Mesothelial cell of epicardium (in vitro differentiated cells): ENCODE results near the gene LTK. TPM values are rescaled to one million over a fixed set of nuclear protein-coding genes. Genes with fewer than 3 reads are reported as not detected.

Experiments
- DNase-seq, 2 experiments: peaks; one replicate each; pipeline ENCODE4 v3.0.0; 2021; ENCODE audit warnings: low spot score in 2 of 2; ENCODE audit not compliant: unreplicated experiment in 2 of 2
- H3K27ac Mint-ChIP-seq: 2 replicates; pipeline ENCODE4 v1.8.0; 2021; ENCODE audit warnings: mixed read lengths
- H3K27me3 Mint-ChIP-seq: 2 replicates; pipeline ENCODE4 v1.8.0; 2021; ENCODE audit warnings: low read depth, mixed read lengths
- H3K36me3 Mint-ChIP-seq: 2 replicates; pipeline ENCODE4 v1.8.0; 2021; ENCODE audit warnings: mixed read lengths
- H3K4me1 Mint-ChIP-seq: 2 replicates; pipeline ENCODE4 v1.8.0; 2021; ENCODE audit warnings: mixed read lengths
- H3K4me3 Mint-ChIP-seq: 2 replicates; pipeline ENCODE4 v1.8.0; 2021; ENCODE audit warnings: mild to moderate bottlenecking, moderate library complexity, mixed read lengths
- H3K9me3 Mint-ChIP-seq: 2 replicates; pipeline ENCODE4 v1.8.0; 2021; ENCODE audit warnings: mixed read lengths
- total RNA-seq: library from RNA; stranded (reverse); gene quantifications from 3 replicates; pipeline ENCODE4 v1.2.1, GENCODE V29; 2021
- TF ChIP-seq, protein P1 (sequence below): fragments of 200-600 bp; sonication (generic); IDR thresholded peaks from one replicate; pipeline ENCODE4 v1.5.0; 2021; ENCODE audit warnings: antibody characterized with exemption; ENCODE audit not compliant: unreplicated experiment

Gene LTK
- total RNA-seq, 1 donor from 2014 or later: 1.2 TPM

DNA sequence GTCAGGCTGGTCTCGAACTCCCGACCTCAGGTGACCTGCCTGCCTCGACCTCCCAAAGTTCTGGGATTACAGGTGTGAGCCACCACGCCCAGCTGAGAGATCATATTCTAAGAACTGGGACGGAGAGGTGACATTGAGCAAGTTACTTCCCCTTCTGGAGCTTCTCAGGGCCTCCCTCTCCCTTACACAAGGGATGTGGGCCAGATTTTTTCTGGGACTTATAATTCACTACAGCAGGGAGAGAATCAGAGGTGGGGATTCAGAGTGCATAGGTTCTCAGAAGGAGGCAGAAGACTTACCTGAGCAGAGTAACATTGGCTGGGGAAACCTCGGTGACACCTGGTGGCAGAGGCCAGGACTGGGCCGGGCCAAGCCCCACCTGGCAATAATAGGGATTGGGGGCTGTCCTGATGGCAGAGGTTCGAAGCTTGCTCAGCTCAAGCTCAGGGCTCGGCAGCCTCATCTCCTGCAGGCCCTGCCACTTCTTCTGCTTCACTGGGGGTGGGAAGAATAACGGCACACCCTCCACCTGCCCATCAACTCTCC lies 6.8 kb downstream of the LTK start:
- Mint-ChIP-seq H3K9me3 (no peaks in the 10 kb centered on the region), H3K27me3 (peaks cover 89% of the 10 kb centered on the region), H3K4me3 (no peak overlapping the region), H3K27ac (no peak overlapping the region), H3K4me1 (peaks cover 9% of the 10 kb centered on the region), H3K36me3 (no peaks in the 10 kb centered on the region)
- no peak for DNase-seq
- TF ChIP-seq, protein P1, sequence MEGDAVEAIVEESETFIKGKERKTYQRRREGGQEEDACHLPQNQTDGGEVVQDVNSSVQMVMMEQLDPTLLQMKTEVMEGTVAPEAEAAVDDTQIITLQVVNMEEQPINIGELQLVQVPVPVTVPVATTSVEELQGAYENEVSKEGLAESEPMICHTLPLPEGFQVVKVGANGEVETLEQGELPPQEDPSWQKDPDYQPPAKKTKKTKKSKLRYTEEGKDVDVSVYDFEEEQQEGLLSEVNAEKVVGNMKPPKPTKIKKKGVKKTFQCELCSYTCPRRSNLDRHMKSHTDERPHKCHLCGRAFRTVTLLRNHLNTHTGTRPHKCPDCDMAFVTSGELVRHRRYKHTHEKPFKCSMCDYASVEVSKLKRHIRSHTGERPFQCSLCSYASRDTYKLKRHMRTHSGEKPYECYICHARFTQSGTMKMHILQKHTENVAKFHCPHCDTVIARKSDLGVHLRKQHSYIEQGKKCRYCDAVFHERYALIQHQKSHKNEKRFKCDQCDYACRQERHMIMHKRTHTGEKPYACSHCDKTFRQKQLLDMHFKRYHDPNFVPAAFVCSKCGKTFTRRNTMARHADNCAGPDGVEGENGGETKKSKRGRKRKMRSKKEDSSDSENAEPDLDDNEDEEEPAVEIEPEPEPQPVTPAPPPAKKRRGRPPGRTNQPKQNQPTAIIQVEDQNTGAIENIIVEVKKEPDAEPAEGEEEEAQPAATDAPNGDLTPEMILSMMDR: no peak

DNA sequence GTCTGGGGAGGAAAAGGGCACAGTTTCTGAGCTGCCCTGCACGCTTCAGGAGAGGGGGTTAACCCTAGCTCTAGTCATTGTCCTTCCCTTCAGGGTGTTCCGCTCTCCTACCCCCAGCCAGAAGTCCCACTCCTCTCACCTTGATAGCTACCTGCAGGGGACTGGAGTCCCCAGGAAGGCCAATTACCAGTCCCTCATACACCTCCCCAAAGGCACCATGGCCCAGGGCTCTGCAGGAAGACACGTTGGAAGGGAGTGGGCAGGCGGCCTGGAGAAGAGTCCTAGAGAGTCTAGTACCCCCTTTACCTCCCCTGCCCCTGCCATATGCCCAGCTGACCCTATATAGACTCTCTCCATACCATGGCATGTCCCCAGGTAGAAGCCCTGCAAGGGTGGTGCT lies 7.9 kb downstream of the LTK start:
- peaks cover 96% of the 10 kb centered on the region for H3K27me3 Mint-ChIP-seq
- peaks cover 15% of the 10 kb centered on the region for H3K4me1 Mint-ChIP-seq
- H3K36me3 Mint-ChIP-seq: no peaks in the 10 kb centered on the region
- no peak overlapping the region for H3K27ac Mint-ChIP-seq
- no peak for DNase-seq
- H3K4me3 Mint-ChIP-seq: no peak overlapping the region
- H3K9me3 Mint-ChIP-seq: no peaks in the 10 kb centered on the region
- TF ChIP-seq, protein P1: no peak

DNA sequence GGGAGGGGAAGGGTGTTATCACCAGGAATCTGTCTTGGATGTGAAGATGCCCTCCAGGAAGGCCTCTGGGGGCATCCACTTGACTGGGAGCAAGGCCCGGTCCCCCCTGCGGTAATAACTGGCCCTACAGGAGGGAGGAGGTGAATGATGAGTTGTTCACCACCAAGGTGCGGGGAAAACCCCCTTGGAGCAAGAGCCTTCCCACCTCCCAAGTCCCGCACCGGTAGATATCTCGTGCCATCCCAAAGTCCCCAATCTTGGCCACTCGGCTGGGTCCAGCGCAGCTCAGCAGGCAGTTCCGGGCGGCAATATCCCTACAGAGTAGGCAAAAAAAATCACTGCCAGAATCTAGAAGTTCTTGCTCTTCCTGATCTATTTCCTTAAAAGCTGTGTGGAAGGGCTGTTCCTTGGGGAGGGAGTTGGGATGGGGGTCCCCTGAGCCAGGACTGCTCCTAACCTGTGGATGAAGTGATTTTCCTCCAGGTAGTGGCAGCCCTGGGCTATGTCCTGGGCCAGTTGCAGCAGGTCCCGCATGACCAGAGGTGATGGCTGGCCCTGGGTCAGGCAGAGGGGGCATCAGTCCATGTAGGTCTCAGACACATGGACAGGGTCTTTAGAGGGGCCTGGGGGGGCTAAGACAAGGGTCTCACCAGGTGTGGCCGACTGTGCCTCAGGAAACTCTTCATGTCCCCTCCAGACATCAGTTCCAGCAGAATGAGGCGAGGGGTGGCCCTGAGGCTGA lies 8.7 kb downstream of the LTK start:
- Mint-ChIP-seq H3K36me3 (no peaks in the 10 kb centered on the region), H3K4me1 (peaks cover 15% of the 10 kb centered on the region), H3K27ac (no peak overlapping the region)

GRCh38 chr15:41503669-41504010 lies 10.0 kb downstream of the LTK start:
- no peak overlapping the region for H3K27ac Mint-ChIP-seq
- TF ChIP-seq, protein P1: no peak
- H3K4me3 Mint-ChIP-seq: peak overlapping the region; percentile 30
- peaks cover 98% of the 10 kb centered on the region for H3K27me3 Mint-ChIP-seq
- no peaks in the 10 kb centered on the region for H3K36me3 Mint-ChIP-seq
- no peaks in the 10 kb centered on the region for H3K9me3 Mint-ChIP-seq
- no peak for DNase-seq
- peaks cover 15% of the 10 kb centered on the region for H3K4me1 Mint-ChIP-seq

More for the DNA sequence above, 8.7 kb downstream of the LTK start:
- no peaks in the 10 kb centered on the region for H3K9me3 Mint-ChIP-seq
- no peak for DNase-seq
- peaks cover 96% of the 10 kb centered on the region for H3K27me3 Mint-ChIP-seq
- TF ChIP-seq, protein P1: no peak
- H3K4me3 Mint-ChIP-seq: no peak overlapping the region

- TF ChIP-seq, protein P1: no peak
- Mint-ChIP-seq H3K9me3 (no peaks in the 10 kb centered on the region), H3K27ac (no peak overlapping the region), H3K36me3 (no peaks in the 10 kb centered on the region), H3K27me3 (peaks cover 99% of the 10 kb centered on the region), H3K4me1 (peaks cover 15% of the 10 kb centered on the region), H3K4me3 (peak overlapping the region; percentile 40)
- DNase-seq: no peak
Measured at GRCh38 chr15:41502795-41503668, 10.6 kb downstream of the LTK start.
